ENCODE results near the gene RPS27L. TPM values are rescaled to one million over a fixed set of nuclear protein-coding genes. Genes with fewer than 3 reads are reported as not detected.

Gene RPS27L
- total RNA-seq, 2 experiments from 2014 or later: 41.3 to 60.3 TPM

GRCh38 chr15:63203451-63204090 is 46.3 kb upstream of the RPS27L start:
- peaks cover 3% of the 10 kb centered on the region for H3K4me1 ChIP-seq (ENCODE audit: insufficient read depth, low read length, poor library complexity, severe bottlenecking)
- peaks cover 22% of the 10 kb centered on the region; the same call in 1 of the 2 replicates for H3K79me2 ChIP-seq (ENCODE audit: insufficient read depth, low read depth, low read length)
- H3K36me3 ChIP-seq (ENCODE audit: insufficient read depth, low read length): 0 out of 2 replicates have a peak, but pooled peaks cover 5% of the 10 kb centered on the region

GRCh38 chr15:63202861-63203260 is 45.6 kb upstream of the RPS27L start:
- H3K4me3 ChIP-seq (ENCODE audit: low read depth, low read length, poor library complexity, severe bottlenecking): no peak overlapping the region
- TF ChIP-seq EZH2phosphoT487 (IDR thresholded peaks at IDR 0.05; ENCODE audit: borderline replicate concordance, low read depth, low read length): no peak
- POLR2A ChIA-PET: interaction anchor here (0.7 to 5.4 kb wide), 5 partner anchors 8 to 92 kb away, joined by 3 to 30 read pairs (median 5); no protein-coding TSS in a partner anchor
- no peaks in the 10 kb centered on the region for H3K9me3 ChIP-seq (ENCODE audit: low read length)
- intact Hi-C loops (cut with micrococcal nuclease; ENCODE audit: unreplicated experiment): no loop called here
- no peaks in the 10 kb centered on the region for H3K9me2 ChIP-seq (ENCODE audit: insufficient read depth, low read length)
- H3K27ac ChIP-seq (ENCODE audit: low read depth, low read length, poor library complexity, severe bottlenecking): no peak overlapping the region
- CTCF ChIA-PET (ENCODE audit: unreplicated experiment): interaction anchor here (1.5 kb wide), 1 partner anchor 11 kb away, joined by 3 read pairs; no protein-coding TSS in a partner anchor
- H2AFZ ChIP-seq (ENCODE audit: low read length): no peak overlapping the region
- no peak overlapping the region for H3K4me2 ChIP-seq (ENCODE audit: low read length)
- DNase-seq (ENCODE audit: low spot score): no peak
- H4K20me1 ChIP-seq (ENCODE audit: insufficient read depth, low read length): no peaks in the 10 kb centered on the region; the same call in 1 of the 2 replicates
- no TSS peak for BruUV-seq (replicated peaks)
- peaks cover 29% of the 10 kb centered on the region; the same call in 1 of the 2 replicates for H3K79me2 ChIP-seq (ENCODE audit: insufficient read depth, low read depth, low read length)
- H3K36me3 ChIP-seq (ENCODE audit: insufficient read depth, low read length): 0 out of 2 replicates have a peak, but pooled peaks cover 11% of the 10 kb centered on the region
- H3K4me1 ChIP-seq (ENCODE audit: insufficient read depth, low read length, poor library complexity, severe bottlenecking): peaks cover 3% of the 10 kb centered on the region

More at GRCh38 chr15:63203451-63204090, 46.3 kb upstream of the RPS27L start:
- no peaks in the 10 kb centered on the region for H3K9me3 ChIP-seq (ENCODE audit: low read length)
- no peaks in the 10 kb centered on the region for H3K9me2 ChIP-seq (ENCODE audit: insufficient read depth, low read length)
- no peak overlapping the region for H3K27ac ChIP-seq (ENCODE audit: low read depth, low read length, poor library complexity, severe bottlenecking)
- intact Hi-C loops (cut with micrococcal nuclease; ENCODE audit: unreplicated experiment): no loop called here
- TF ChIP-seq CTCF (conservative IDR thresholded peaks at IDR 0.05; ENCODE audit: low read length) (no peak), EZH2phosphoT487 (IDR thresholded peaks at IDR 0.05; ENCODE audit: borderline replicate concordance, low read depth, low read length) (no peak)
- POLR2A ChIA-PET: interaction anchor here (1.0 to 5.4 kb wide), 3 partner anchors 8 to 30 kb away, joined by 3 to 30 read pairs (median 6); no protein-coding TSS in a partner anchor
- H2AFZ ChIP-seq (ENCODE audit: low read length): no peak overlapping the region
- BruUV-seq (replicated peaks): no TSS peak
- DNase-seq (ENCODE audit: low spot score): peak; percentile 33
- no peak overlapping the region for H3K4me2 ChIP-seq (ENCODE audit: low read length)
- H3K4me3 ChIP-seq (ENCODE audit: low read depth, low read length, poor library complexity, severe bottlenecking): no peak overlapping the region
- CTCF ChIA-PET (ENCODE audit: unreplicated experiment): interaction anchor here (1.5 kb wide), 1 partner anchor 12 kb away, joined by 3 read pairs; no protein-coding TSS in a partner anchor
- no peaks in the 10 kb centered on the region; the same call in 1 of the 2 replicates for H4K20me1 ChIP-seq (ENCODE audit: insufficient read depth, low read length)

GRCh38 chr15:63200464-63201249 is 43.4 kb upstream of the RPS27L start:
- no peak overlapping the region for H3K27ac ChIP-seq (ENCODE audit: low read depth, low read length, poor library complexity, severe bottlenecking)

More at GRCh38 chr15:63200464-63201249, 43.4 kb upstream of the RPS27L start:
- intact Hi-C loops (cut with micrococcal nuclease; ENCODE audit: unreplicated experiment): no loop called here
- Histone ChIP-seq H3K4me3 (ENCODE audit: low read depth, low read length, poor library complexity, severe bottlenecking) (no peak overlapping the region), H3K36me3 (ENCODE audit: insufficient read depth, low read length) (peaks cover 15% of the 10 kb centered on the region; the same call in 1 of the 2 replicates), H3K9me3 (ENCODE audit: low read length) (no peaks in the 10 kb centered on the region), H4K20me1 (ENCODE audit: insufficient read depth, low read length) (no peaks in the 10 kb centered on the region), H3K79me2 (ENCODE audit: insufficient read depth, low read depth, low read length) (peaks cover 51% of the 10 kb centered on the region), H3K4me2 (ENCODE audit: low read length) (no peak overlapping the region), H3K4me1 (ENCODE audit: insufficient read depth, low read length, poor library complexity, severe bottlenecking) (peaks cover 15% of the 10 kb centered on the region), H2AFZ (ENCODE audit: low read length) (no peak overlapping the region), H3K9me2 (ENCODE audit: insufficient read depth, low read length) (no peaks in the 10 kb centered on the region)
- ChIA-PET POLR2A (no interaction called here), CTCF (ENCODE audit: unreplicated experiment) (no interaction called here)
- DNase-seq (ENCODE audit: low spot score): no peak
- BruUV-seq (replicated peaks): no TSS peak
- TF ChIP-seq EZH2phosphoT487 (IDR thresholded peaks at IDR 0.05; ENCODE audit: borderline replicate concordance, low read depth, low read length): no peak
- no peak for TF ChIP-seq CTCF (conservative IDR thresholded peaks at IDR 0.05; ENCODE audit: low read length)
